Measurements from ENCODE around the gene ICAM4. TPM values are rescaled to one million over a fixed set of nuclear protein-coding genes. Genes with fewer than 3 reads are reported as not detected.
A peak's percentile ranks its signal among the peaks of the same experiment; 100 is the strongest.

Gene ICAM4
- total and polyA plus RNA-seq, 9 of the 15 experiments (the other 6 are each of a cell fraction or from before 2014, with no cell fraction given): 14.1 to 86.1 (median 29.6) TPM

GRCh38 chr19:10315335-10316214 is 28.8 kb downstream of the ICAM4 start, which contains the start of gene FDX2 (continued):
- TF ChIP-seq ZNF589 (CRISPR knock-in tag; IDR thresholded peaks at IDR 0.05; ENCODE audit: low read depth) (no peak), SRSF7 (optimal IDR thresholded peaks at IDR 0.05; ENCODE audit: low read depth, low read length) (no peak), ZNF436 (CRISPR knock-in tag; IDR thresholded peaks at IDR 0.05) (no peak), CTCF (IDR thresholded peaks at IDR 0.05 in 2 of 3, conservative IDR thresholded peaks at IDR 0.05 in 1 of 3; ENCODE audit: insufficient read depth in 2 of 3, low read depth in 1 of 3, low read length in 3 of 3) (no peak), L3MBTL2 (IDR thresholded peaks at IDR 0.05) (peak; percentile 26; the same call in 1 of the 2 replicates), EP300 (IDR thresholded peaks at IDR 0.05; ENCODE audit: low read length) (no peak), NR1H2 (CRISPR knock-in tag; IDR thresholded peaks at IDR 0.05) (0 out of 2 replicates have a peak, but pooled peaks have one; percentile 42), TAL1 (IDR thresholded peaks at IDR 0.05) (no peak), POLR2B (IDR thresholded peaks at IDR 0.05; ENCODE audit: low read depth, partially characterized antibody) (peak; percentile 73), ILF3 (IDR thresholded peaks at IDR 0.05; ENCODE audit: borderline replicate concordance) (peak; percentile 38; the same call in 1 of the 2 replicates), CCAR2 (IDR thresholded peaks at IDR 0.05; ENCODE audit: low read depth, low read length) (no peak)
- TF ChIP-seq, protein P1, sequence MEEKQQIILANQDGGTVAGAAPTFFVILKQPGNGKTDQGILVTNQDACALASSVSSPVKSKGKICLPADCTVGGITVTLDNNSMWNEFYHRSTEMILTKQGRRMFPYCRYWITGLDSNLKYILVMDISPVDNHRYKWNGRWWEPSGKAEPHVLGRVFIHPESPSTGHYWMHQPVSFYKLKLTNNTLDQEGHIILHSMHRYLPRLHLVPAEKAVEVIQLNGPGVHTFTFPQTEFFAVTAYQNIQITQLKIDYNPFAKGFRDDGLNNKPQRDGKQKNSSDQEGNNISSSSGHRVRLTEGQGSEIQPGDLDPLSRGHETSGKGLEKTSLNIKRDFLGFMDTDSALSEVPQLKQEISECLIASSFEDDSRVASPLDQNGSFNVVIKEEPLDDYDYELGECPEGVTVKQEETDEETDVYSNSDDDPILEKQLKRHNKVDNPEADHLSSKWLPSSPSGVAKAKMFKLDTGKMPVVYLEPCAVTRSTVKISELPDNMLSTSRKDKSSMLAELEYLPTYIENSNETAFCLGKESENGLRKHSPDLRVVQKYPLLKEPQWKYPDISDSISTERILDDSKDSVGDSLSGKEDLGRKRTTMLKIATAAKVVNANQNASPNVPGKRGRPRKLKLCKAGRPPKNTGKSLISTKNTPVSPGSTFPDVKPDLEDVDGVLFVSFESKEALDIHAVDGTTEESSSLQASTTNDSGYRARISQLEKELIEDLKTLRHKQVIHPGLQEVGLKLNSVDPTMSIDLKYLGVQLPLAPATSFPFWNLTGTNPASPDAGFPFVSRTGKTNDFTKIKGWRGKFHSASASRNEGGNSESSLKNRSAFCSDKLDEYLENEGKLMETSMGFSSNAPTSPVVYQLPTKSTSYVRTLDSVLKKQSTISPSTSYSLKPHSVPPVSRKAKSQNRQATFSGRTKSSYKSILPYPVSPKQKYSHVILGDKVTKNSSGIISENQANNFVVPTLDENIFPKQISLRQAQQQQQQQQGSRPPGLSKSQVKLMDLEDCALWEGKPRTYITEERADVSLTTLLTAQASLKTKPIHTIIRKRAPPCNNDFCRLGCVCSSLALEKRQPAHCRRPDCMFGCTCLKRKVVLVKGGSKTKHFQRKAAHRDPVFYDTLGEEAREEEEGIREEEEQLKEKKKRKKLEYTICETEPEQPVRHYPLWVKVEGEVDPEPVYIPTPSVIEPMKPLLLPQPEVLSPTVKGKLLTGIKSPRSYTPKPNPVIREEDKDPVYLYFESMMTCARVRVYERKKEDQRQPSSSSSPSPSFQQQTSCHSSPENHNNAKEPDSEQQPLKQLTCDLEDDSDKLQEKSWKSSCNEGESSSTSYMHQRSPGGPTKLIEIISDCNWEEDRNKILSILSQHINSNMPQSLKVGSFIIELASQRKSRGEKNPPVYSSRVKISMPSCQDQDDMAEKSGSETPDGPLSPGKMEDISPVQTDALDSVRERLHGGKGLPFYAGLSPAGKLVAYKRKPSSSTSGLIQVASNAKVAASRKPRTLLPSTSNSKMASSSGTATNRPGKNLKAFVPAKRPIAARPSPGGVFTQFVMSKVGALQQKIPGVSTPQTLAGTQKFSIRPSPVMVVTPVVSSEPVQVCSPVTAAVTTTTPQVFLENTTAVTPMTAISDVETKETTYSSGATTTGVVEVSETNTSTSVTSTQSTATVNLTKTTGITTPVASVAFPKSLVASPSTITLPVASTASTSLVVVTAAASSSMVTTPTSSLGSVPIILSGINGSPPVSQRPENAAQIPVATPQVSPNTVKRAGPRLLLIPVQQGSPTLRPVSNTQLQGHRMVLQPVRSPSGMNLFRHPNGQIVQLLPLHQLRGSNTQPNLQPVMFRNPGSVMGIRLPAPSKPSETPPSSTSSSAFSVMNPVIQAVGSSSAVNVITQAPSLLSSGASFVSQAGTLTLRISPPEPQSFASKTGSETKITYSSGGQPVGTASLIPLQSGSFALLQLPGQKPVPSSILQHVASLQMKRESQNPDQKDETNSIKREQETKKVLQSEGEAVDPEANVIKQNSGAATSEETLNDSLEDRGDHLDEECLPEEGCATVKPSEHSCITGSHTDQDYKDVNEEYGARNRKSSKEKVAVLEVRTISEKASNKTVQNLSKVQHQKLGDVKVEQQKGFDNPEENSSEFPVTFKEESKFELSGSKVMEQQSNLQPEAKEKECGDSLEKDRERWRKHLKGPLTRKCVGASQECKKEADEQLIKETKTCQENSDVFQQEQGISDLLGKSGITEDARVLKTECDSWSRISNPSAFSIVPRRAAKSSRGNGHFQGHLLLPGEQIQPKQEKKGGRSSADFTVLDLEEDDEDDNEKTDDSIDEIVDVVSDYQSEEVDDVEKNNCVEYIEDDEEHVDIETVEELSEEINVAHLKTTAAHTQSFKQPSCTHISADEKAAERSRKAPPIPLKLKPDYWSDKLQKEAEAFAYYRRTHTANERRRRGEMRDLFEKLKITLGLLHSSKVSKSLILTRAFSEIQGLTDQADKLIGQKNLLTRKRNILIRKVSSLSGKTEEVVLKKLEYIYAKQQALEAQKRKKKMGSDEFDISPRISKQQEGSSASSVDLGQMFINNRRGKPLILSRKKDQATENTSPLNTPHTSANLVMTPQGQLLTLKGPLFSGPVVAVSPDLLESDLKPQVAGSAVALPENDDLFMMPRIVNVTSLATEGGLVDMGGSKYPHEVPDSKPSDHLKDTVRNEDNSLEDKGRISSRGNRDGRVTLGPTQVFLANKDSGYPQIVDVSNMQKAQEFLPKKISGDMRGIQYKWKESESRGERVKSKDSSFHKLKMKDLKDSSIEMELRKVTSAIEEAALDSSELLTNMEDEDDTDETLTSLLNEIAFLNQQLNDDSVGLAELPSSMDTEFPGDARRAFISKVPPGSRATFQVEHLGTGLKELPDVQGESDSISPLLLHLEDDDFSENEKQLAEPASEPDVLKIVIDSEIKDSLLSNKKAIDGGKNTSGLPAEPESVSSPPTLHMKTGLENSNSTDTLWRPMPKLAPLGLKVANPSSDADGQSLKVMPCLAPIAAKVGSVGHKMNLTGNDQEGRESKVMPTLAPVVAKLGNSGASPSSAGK (IDR thresholded peaks at IDR 0.05): no peak
- TF ChIP-seq, protein P2, sequence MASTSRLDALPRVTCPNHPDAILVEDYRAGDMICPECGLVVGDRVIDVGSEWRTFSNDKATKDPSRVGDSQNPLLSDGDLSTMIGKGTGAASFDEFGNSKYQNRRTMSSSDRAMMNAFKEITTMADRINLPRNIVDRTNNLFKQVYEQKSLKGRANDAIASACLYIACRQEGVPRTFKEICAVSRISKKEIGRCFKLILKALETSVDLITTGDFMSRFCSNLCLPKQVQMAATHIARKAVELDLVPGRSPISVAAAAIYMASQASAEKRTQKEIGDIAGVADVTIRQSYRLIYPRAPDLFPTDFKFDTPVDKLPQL (IDR thresholded peaks at IDR 0.05; ENCODE audit: extremely low read depth, insufficient read length): no peak
